ENCODE results near the gene SLC41A1.

Gene SLC41A1

GRCh38 chr1:205785446-205785845 is 27.6 kb downstream of the SLC41A1 start:
- no peak for DNase-seq

DNA sequence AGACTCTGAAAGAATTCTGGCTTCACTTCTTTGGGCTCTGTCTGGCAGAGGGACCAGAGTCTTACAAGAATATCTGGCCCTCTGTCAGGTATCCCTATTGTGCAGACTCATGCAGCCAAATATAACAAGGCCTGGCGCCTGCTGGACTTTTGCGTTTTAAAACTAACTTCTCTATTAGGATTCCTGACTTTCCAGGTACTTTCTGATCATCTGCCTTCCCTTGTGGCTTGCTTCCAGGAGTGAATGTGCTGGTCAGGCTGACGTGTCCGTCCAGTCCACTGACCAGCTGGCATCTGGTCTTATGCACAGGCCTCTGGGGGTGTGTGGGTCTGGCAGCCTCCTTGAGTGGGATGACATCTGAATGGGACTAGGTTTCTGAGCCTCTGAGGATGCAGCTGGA is 29.1 kb downstream of the SLC41A1 start:
- DNase-seq, result no peak

GRCh38 chr1:205783433-205783795 is 29.6 kb downstream of the SLC41A1 start:
- no peak for DNase-seq

DNA sequence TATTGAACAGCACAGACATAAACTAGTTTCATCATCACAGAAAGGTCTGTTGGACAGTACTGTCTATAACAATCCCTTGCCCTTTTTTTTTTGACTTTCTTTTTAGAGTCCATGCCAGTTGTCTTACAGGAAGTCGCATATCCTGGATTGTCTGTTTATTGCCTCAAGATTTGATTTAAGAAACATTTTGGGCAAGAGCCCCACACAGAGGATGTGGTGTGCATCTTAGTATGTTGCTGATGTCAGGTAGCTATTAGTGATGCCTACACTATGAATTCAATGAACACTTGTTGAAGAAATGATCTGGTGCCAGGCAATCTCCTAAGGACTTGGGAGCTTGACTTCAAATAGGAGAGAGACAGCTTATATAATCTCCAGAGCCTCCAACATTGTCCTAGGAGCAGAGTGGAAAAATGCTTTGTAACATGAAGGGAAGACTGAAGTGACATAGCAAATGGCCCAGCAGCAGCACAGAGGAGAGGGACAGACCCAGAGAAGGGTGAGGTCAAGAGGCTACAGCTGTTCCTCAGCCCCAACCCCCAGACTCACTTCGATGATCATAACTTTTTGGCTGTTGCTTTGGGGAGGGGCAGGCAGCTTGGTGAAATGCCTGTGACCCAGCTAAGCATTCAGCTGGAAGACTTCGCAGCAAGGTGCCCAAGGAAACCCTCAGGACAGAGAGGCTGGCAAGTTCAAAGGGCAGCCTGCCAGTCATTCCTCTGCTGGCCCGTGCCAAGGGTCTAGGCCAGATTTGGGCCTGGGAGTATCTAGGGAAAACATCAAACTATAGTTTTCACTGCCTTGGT is 30.2 kb downstream of the SLC41A1 start:
- DNase-seq, result no peak

DNA sequence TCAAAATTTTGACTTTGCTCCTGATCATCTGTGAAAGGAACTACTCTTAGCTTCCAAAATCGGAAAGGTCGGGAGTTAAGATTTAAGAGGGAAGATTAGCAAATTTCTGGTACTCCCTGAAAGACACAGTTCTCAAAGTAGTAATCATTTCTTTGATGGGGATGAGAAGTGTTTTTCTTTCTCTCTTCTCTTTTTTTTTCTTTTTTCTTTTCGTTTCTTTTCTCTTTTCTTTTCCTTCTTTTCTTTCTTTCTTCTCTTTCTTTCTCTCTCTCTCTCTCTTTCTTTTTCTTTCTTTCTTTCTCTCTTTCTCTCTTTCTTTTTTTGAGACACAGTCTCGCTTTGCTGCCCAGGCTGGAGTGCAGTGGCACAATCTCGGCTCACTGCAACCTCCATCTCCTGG is 32.7 kb downstream of the SLC41A1 start:
- no peak for DNase-seq

- no peak for DNase-seq
These were observed 35.0 kb downstream of the SLC41A1 start for GRCh38 chr1:205777994-205778393.

- DNase-seq, result no peak
These were observed 37.3 kb downstream of the SLC41A1 start for GRCh38 chr1:205775717-205776056.

DNA sequence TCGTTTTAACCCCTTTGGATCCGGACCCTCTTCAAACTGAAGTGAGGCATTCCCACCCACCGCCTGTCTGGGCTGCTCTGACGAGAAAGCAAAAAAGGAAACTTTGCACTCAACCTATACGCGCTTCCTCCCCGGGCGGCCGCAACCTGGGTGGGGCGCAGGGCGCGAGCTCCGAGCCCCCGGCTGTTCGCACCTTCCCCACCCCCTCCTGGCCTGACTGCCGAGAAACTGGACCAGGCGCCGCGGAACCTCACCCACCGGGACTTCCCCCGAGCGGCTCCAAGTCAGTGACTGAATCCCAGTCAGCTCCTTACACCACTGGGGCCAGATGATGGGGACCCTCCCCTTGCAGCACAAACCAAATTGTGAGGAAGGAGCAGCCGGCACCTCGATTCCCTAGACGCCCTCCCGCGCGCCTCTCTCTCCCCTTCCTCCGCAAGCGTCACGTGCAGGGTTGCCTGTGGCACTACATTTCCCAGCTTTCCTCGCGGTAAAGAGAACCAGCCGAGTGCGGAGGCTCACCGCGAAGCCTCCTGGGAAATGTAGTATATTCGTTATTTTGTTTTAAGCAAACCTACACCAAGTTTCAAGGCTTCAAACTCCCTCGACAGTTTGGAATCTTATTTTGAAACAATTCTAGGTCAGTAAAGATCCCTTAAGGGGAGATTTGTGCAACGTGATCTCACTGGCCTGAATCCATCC is 37.8 kb downstream of the SLC41A1 start, which contains the start of gene RAB29:
Gene RAB29, minus strand, starts transcription at position 468 of the 702 bp plus-strand sequence. CDS start 526 bp downstream, outside the sequence.
- peak; percentile 88 for DNase-seq

- no peak for DNase-seq
These were observed 38.6 kb downstream of the SLC41A1 start for GRCh38 chr1:205774198-205775014.

- no peak for DNase-seq
These were observed 40.4 kb downstream of the SLC41A1 start for GRCh38 chr1:205772607-205773032.

GRCh38 chr1:205770618-205771017 is 42.4 kb downstream of the SLC41A1 start:
- DNase-seq, result no peak

DNA sequence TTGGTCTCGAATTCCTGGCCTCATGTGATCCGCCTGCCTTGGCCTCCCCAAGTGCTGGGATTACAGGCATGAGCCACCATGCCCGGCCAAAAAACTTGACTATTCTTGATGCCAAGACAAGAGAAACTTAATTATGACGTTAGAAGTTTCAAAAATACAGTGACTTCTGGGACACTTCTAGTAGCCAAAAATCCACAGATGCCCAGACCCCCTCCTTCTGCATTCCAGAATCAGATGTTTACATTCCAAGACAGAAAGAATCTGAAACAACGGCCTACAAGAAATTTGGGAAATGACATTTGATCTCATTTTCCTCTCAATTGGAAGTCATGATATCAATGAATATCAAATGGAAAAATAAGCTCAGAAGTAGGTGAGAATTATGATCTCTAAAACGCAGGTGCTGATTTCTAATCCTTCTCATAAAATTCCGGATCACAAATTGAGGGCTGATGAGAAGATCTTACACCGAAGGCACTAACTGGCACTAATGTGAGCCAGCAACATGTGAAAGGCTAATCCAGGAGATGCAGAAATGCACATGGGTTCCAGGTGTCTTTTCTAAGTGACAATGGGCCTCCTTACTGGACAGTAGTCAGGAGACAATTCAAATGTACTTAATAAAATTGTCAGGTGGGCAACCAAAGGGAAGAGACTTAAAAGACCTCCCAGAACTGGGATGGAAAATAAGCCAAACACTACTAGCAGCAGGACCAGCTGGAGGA is 43.2 kb downstream of the SLC41A1 start:
- no peak for DNase-seq

DNA sequence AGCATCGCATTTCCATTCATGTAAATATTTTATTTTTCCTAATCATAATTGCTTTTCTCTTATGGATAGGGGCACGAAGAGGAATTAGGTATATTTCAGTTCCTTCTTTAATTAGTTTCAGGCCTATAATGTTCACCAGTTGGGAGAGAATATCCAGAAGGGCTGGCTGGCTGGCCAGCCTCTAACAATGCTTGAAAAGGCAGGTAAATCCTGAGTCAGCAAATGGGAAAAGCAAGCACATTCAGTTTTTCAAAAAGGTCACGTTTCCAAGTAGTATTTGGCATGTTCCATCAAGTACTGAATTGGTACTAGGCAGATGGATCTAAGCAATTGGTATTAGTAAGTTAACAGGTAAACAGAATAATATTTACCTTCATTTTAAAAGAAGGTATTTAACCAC is 45.8 kb downstream of the SLC41A1 start:
- DNase-seq, result no peak

DNA sequence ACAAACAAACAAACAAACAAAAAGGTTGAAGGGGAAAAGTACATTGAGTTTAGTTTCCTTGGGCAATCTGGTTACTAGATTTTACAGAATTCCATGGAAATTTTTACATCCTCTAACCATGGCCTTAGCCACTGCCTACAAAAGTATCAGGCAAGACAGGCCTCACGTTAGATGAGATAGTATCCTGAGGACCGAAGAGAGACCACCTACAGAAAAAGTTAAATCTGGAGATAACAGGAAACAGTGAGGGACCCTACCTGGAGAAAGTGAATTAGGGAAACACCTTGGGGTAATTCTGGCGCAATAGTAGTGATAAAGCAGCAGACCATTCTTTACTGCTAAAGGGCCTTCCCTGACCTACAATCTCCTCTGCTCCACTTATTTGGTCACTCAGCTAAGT is 46.4 kb downstream of the SLC41A1 start:
- no peak for DNase-seq

- no peak for DNase-seq
These were observed 47.0 kb downstream of the SLC41A1 start for GRCh38 chr1:205766038-205766437.

DNA sequence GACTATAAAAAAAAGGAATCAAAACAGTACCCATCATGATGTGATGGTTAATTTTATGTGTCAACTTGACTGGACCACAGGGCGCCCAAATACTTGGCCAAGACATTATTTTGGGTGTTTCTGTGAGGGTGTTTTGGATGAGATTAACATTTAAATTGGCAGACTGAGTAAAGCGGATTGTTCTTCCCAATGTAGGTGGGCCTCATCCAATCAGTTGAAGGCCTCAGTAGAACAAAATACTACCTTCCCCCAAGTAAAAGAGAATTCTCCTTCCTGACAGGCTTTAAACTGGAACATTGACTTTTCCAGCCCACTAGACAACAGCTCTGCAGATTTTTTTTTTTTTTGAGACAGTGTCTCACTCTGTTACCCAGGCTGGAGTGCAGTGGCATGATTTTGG is 48.4 kb downstream of the SLC41A1 start:
- DNase-seq, result no peak

DNA sequence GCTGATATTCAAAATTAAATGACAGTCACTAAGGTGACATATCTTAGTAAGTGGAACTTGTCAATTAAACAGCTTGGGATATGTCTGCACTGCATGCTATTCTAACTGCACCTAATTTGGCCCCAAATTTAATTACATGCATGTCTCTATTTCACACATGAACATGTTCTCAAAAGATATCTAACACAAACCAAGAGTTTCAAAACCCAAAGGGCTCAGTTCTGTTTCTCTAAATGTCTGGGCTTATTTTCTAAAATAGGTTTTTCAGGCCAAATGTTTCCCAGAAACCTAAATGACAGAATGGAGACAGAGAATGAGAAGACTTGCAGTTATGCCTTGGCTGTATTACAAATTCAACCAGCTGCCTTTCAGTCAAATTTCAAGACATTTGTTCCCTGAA is 49.0 kb downstream of the SLC41A1 start:
- DNase-seq, result no peak

DNA sequence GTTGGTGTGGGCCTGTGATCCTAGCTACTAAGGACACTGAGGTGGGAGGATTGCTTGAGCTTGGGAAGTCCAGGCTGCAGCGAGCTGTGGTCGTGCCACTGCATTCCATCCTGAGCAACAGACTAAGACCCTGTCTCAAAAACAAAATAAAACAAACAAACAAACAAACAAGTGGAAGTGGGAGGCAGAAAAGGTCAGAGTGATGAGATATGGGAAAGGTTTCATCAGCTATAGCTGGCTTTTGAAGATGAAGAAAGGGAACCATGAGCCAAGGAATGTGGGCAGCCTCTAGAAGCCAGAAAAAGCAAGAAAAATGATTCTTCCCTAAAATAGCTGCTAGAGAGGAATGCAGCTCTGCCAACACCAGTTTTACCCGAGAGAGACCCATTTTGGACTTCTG is 52.4 kb downstream of the SLC41A1 start:
- DNase-seq, result no peak

- no peak for DNase-seq
These were observed 56.4 kb downstream of the SLC41A1 start for GRCh38 chr1:205756552-205756951.

GRCh38 chr1:205754857-205755256 is 58.1 kb downstream of the SLC41A1 start:
- DNase-seq, result no peak

- peak; percentile 26 for DNase-seq
These were observed 61.9 kb downstream of the SLC41A1 start for GRCh38 chr1:205751036-205751651.
